ENCODE measurements around the gene PIGB. TPM values are rescaled to one million over a fixed set of nuclear protein-coding genes. Genes with fewer than 3 reads are reported as not detected.

Gene PIGB
- total and polyA plus RNA-seq, 2 donors (not counting 1 experiment from before 2014, with no cell fraction given): 18.8 to 27.4 TPM

DNA sequence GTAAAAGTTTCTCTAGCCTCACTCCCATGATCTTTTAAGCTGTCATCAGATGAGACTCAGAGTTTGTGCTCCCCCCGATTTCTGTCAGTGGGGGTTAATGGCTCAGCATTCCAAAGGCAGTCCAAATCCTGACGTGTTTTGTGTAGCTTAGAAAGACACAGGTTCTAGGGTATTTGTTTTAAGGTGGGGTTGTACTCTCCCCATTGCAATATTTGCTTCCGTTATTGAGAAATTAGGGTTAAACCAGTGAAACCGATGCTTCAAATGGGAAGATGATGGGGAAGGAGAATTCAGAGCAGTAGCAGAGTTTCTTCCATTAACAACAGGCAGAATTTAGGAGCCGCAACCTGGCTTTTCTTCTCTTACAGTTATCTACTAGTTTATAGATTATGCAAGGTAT lies 3.4 kb downstream of the PIGB start:
- H3K4me1 ChIP-seq (ENCODE audit: control insufficient read depth, extremely low read depth, insufficient read depth, low read length): peaks cover 4% of the 10 kb centered on the region

DNA sequence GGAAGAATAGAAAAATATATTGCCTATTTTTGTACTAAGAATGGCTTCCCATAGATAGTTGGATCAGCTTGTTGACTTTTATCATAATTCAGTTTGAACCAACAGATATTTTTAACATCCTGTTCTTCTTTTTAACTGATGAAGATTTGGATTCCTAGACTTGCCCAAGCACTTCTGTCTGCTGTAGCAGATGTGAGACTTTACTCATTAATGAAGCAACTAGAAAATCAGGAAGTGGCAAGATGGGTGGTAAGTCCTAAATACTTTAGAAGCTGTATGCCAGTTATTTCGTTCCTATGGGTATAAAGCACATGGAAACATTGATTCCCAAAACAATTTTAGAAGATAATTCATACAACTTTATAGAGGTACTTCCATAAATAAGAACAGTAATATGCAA lies 8.4 kb downstream of the PIGB start:
- no peak for DNase-seq (ENCODE audit: low read depth in 2 of 2)

More for the DNA sequence above, 3.4 kb downstream of the PIGB start:
- no peaks in the 10 kb centered on the region for H3K27me3 ChIP-seq (ENCODE audit: control insufficient read depth, insufficient read depth, low read length)
- no peak overlapping the region for H3K4me3 ChIP-seq (replicated peaks in 1 of 4; ENCODE audit: control extremely low read depth in 1 of 4, insufficient read depth in 1 of 4, low read depth in 3 of 4, low read length in 4 of 4)
- H4K20me1 ChIP-seq (ENCODE audit: control insufficient read depth, extremely low read depth, insufficient read depth, low read length): no peaks in the 10 kb centered on the region
- H3K9me3 ChIP-seq (ENCODE audit: control insufficient read depth, insufficient read depth, low read depth, low read length): no peaks in the 10 kb centered on the region
- peaks cover 5% of the 10 kb centered on the region for H3K79me2 ChIP-seq (ENCODE audit: control insufficient read depth, insufficient read depth, low read length)
- no peaks in the 10 kb centered on the region for H3K36me3 ChIP-seq (ENCODE audit: control insufficient read depth, insufficient read depth, low read length)
- no peak overlapping the region for H3K4me2 ChIP-seq (ENCODE audit: extremely low read depth, insufficient read depth, low read length)
- no peak overlapping the region for H3K27ac ChIP-seq (ENCODE audit: insufficient read depth, low read length)
- no peak overlapping the region for H2AFZ ChIP-seq (ENCODE audit: low read length)
- no peak for DNase-seq (ENCODE audit: low read depth in 2 of 2)
- no peak overlapping the region for H3K9ac ChIP-seq (ENCODE audit: insufficient read depth, low read length)
- TF ChIP-seq, protein P1, sequence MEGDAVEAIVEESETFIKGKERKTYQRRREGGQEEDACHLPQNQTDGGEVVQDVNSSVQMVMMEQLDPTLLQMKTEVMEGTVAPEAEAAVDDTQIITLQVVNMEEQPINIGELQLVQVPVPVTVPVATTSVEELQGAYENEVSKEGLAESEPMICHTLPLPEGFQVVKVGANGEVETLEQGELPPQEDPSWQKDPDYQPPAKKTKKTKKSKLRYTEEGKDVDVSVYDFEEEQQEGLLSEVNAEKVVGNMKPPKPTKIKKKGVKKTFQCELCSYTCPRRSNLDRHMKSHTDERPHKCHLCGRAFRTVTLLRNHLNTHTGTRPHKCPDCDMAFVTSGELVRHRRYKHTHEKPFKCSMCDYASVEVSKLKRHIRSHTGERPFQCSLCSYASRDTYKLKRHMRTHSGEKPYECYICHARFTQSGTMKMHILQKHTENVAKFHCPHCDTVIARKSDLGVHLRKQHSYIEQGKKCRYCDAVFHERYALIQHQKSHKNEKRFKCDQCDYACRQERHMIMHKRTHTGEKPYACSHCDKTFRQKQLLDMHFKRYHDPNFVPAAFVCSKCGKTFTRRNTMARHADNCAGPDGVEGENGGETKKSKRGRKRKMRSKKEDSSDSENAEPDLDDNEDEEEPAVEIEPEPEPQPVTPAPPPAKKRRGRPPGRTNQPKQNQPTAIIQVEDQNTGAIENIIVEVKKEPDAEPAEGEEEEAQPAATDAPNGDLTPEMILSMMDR (conservative IDR thresholded peaks at IDR 0.05 in 1 of 2, IDR thresholded peaks at IDR 0.05 in 1 of 2; ENCODE audit: low read depth in 1 of 2, low read length in 2 of 2): no peak
- no peak for TF ChIP-seq EZH2 (IDR thresholded peaks at IDR 0.05; ENCODE audit: low read length, missing control alignments)

DNA sequence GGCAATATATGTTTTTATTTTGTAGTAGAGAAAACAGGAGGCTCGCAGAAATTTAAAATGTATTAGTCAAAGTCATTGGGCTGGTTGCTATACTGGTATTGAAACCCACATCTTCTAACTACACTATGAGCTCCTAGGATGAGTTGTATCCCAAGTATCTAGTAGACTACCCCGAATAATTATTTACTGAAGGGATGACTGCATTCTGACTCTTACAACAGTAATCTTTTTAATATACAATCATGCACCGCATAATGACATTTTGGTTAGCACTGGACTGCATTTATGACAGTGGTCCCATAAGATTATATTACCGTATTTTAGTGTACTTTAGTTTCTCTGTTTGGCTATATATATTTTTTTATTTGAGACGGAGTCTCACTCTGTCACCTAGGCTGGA lies 15.3 kb downstream of the PIGB start:
- H3K79me2 ChIP-seq (ENCODE audit: control insufficient read depth, insufficient read depth, low read length): no peaks in the 10 kb centered on the region
- H3K27me3 ChIP-seq (ENCODE audit: control insufficient read depth, insufficient read depth, low read length): no peaks in the 10 kb centered on the region
- H3K4me1 ChIP-seq (ENCODE audit: control insufficient read depth, extremely low read depth, insufficient read depth, low read length): no peaks in the 10 kb centered on the region
- H4K20me1 ChIP-seq (ENCODE audit: control insufficient read depth, extremely low read depth, insufficient read depth, low read length): no peaks in the 10 kb centered on the region
- TF ChIP-seq, protein P1 (conservative IDR thresholded peaks at IDR 0.05 in 1 of 2, IDR thresholded peaks at IDR 0.05 in 1 of 2; ENCODE audit: low read depth in 1 of 2, low read length in 2 of 2): no peak
- no peak for TF ChIP-seq EZH2 (IDR thresholded peaks at IDR 0.05; ENCODE audit: low read length, missing control alignments)
- H3K4me3 ChIP-seq (replicated peaks in 1 of 4; ENCODE audit: control extremely low read depth in 1 of 4, insufficient read depth in 1 of 4, low read depth in 3 of 4, low read length in 4 of 4): no peak overlapping the region
- no peak overlapping the region for H2AFZ ChIP-seq (ENCODE audit: low read length)
- no peaks in the 10 kb centered on the region for H3K9me3 ChIP-seq (ENCODE audit: control insufficient read depth, insufficient read depth, low read depth, low read length)
- no peak overlapping the region for H3K9ac ChIP-seq (ENCODE audit: insufficient read depth, low read length)
- H3K4me2 ChIP-seq (ENCODE audit: extremely low read depth, insufficient read depth, low read length): no peak overlapping the region
- H3K36me3 ChIP-seq (ENCODE audit: control insufficient read depth, insufficient read depth, low read length): no peaks in the 10 kb centered on the region
- peak; percentile 2 to 12 for DNase-seq (ENCODE audit: low read depth in 2 of 2)
- H3K27ac ChIP-seq (ENCODE audit: insufficient read depth, low read length): peak overlapping the region; percentile 13

More for the DNA sequence above, 8.4 kb downstream of the PIGB start:
- Histone ChIP-seq H3K4me1 (ENCODE audit: control insufficient read depth, extremely low read depth, insufficient read depth, low read length) (no peaks in the 10 kb centered on the region), H3K79me2 (ENCODE audit: control insufficient read depth, insufficient read depth, low read length) (no peaks in the 10 kb centered on the region), H4K20me1 (ENCODE audit: control insufficient read depth, extremely low read depth, insufficient read depth, low read length) (no peaks in the 10 kb centered on the region), H3K27me3 (ENCODE audit: control insufficient read depth, insufficient read depth, low read length) (no peaks in the 10 kb centered on the region), H2AFZ (ENCODE audit: low read length) (no peak overlapping the region), H3K4me3 (replicated peaks in 1 of 4; ENCODE audit: control extremely low read depth in 1 of 4, insufficient read depth in 1 of 4, low read depth in 3 of 4, low read length in 4 of 4) (no peak overlapping the region), H3K9ac (ENCODE audit: insufficient read depth, low read length) (no peak overlapping the region), H3K36me3 (ENCODE audit: control insufficient read depth, insufficient read depth, low read length) (no peaks in the 10 kb centered on the region), H3K27ac (ENCODE audit: insufficient read depth, low read length) (no peak overlapping the region), H3K9me3 (ENCODE audit: control insufficient read depth, insufficient read depth, low read depth, low read length) (no peaks in the 10 kb centered on the region), H3K4me2 (ENCODE audit: extremely low read depth, insufficient read depth, low read length) (no peak overlapping the region)
- TF ChIP-seq, protein P1 (conservative IDR thresholded peaks at IDR 0.05 in 1 of 2, IDR thresholded peaks at IDR 0.05 in 1 of 2; ENCODE audit: low read depth in 1 of 2, low read length in 2 of 2): no peak
- TF ChIP-seq EZH2 (IDR thresholded peaks at IDR 0.05; ENCODE audit: low read length, missing control alignments): no peak

Measured in fibroblast of lung (primary cell).